Activated CD8-positive, alpha-beta memory T cell treated with anti-CD3 and anti-CD28 coated beads for 24 hours (primary cell): ENCODE results near the gene DAAM1.

Experiments
- DNase-seq: peaks from one replicate; pipeline ENCODE4 v3.0.0-alpha.2; 2020

Gene DAAM1

GRCh38 chr14:59320361-59320760 is 131.9 kb downstream of the DAAM1 start:
- DNase-seq, result no peak

DNA sequence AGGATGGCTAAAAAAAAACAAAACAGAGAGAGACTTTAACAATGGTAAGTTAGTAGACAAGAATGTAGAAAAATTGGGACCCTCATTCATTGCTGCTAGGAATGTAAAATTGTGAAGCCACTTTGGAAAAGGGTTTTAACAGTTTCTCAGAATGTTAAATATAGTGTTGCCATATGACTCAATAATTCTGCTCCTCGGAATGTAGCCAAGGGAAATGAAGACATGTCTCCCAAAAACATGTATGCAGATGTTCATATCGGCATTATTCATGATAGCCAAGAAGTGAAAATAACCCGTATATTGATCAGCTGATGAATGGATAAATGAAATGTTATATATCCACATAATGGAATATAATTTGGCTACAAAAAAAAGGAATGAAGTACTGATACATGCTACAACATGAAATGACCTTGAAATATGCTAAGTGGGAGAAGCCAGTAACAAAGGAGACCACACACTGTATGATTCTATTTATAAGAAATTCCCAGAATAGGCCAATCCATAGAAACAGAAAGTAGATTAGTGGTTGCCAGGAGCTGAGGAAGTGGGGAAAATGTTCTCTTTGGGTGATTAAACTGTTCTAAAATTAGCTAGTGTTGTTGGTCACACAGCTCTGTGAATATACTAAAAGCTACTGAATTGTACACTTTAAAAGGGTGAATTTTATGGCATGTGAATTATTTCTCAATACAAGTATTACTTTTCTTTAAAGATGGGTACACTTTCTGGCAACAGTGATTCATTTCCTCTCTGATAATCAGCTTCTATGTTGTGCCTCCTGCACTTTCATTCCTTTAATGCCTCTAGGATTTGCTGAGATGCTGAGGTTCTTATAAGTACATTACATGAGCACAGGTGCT is 132.5 kb downstream of the DAAM1 start:
- DNase-seq, result no peak

DNA sequence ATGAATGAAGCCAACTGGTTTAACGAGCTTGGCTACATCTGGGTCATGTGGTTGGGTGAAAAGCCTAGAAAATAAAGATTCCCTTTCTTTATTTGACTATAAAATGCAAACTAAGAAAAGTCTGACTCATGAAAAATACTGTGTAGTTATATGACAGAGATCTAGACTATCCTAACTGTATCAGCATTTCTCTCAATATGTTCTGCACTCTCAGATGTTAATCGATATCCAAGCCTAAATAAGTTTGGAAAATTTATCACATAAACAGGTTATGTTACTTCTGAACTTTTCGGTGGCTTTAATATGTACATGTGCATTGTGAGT is 133.1 kb downstream of the DAAM1 start:
- no peak for DNase-seq

- DNase-seq, result no peak
Measured at GRCh38 chr14:59325906-59326305, 137.4 kb downstream of the DAAM1 start.

DNA sequence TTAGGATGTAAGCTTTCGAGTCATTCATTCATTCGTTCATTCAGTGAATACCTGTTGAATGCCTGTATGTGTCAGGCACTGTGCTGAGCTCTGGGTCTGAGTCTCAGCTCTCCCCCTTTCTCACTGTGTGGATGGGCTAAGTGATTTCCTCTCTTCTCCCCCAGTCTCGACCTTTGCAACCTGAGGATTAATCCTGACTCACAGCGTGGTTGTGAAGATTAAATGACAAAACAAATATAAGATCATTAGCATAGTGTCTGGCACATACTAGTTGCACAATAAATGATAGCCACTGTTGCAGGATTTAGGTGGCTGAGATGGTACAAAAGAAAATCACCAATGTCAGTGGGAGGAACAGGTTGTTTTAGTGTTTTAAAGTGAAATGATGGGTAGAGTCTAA is 140.0 kb downstream of the DAAM1 start:
- DNase-seq, result no peak

DNA sequence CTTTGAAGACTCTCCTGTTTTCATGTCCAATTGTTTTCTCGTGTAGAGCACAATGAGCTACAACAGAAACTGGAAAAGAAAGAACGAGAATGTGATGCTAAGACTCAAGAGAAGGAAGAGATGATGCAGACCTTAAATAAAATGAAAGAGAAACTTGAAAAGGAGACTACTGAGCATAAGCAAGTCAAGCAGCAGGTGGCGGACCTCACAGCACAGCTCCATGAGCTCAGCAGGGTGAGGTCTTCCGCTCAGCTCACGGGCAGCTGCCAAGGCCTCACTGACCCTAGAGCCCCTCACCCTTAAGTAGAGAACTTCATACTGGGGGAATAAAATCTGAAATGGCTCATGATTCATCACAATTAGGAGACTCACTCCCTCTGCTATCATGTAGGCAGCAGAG is 142.0 kb downstream of the DAAM1 start:
- no peak for DNase-seq

DNA sequence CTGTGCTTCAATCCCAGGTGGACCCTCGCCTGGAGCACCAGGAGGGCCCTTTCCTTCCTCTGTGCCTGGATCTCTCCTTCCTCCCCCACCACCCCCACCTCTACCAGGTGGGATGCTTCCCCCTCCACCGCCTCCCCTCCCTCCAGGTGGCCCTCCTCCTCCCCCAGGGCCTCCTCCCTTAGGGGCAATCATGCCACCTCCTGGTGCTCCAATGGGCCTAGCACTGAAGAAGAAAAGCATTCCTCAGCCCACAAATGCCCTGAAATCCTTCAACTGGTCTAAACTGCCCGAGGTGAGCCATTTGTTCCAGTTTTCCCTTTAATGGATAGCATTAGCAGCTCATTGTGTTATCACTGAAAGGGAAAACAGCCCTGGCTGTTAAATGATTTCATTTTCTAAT is 142.8 kb downstream of the DAAM1 start:
- DNase-seq, result no peak

DNA sequence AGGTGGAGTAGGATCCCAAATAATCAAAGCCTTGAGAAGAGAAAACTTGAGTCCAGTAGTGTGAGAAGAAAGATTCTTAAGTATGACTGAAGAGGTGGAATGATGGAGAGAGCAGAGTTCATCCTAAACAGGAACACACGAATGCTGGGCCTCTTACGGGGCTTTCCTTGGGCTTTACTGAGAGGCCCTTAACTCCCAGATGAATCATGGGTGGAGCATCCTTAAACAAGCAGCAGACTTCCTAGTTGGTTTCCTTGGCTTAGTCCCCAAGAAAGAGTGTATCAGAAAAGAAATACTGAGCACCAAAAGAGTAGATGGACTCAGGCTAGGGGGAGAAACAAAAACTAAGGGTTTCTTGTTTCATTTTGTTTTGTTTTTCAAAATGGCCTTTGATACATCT is 144.3 kb downstream of the DAAM1 start:
- DNase-seq, result no peak

DNA sequence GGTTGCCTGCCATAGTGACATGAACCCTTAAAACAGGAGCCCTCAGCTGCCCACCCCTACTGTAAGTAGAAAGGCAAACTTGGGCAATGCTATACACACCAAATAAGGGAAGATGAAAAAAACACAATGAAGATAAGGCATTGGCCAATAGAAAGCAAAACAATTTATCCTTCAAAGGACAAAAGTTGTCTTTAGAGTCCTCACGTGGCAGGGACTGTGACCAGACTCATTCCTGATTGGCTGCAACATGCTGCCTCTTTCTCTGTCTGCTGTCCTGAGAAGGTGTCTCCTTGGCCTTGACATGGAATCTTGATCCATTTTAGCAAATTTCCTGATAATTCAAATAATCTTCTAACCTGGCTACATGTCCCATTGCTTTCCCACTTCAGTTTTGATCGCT is 144.8 kb downstream of the DAAM1 start:
- DNase-seq, result no peak

DNA sequence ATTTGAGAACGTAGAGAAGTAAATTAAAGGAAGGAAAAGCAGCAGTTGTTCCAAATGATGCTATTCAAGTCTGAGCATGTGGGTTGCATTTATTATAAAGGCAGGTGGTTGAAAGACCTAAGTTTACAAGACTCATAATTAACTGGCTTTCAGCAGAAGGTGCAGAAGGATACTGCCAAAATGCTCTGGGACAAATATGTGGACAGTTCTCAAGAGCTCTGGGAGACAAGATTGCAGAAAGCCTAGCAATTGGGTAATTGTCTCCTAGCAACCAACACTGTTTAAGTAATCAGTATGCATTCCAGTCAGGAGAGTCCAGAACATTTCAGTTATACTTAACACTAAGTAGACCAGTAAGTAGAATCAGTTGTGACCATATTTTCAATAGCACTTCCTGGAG is 145.2 kb downstream of the DAAM1 start:
- DNase-seq, result no peak

DNA sequence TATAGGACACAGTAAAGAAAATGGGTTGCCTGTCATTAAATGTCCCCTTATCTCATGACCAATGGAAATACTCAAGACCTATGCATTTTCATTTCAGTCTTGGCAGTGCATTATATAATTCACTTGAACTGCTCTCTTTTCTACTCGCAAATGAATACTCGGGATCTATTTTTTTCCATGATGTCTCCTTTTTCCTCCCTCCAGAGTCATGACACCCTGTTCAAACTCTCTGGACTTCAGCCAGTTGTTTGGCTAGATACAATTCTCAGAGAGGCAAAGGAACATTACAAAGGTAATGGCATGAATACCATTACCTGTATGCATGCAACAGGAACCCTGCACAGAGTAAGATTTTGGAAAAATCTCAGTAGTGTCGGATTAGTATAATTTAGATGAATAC is 145.8 kb downstream of the DAAM1 start:
- DNase-seq, result no peak

- no peak for DNase-seq
Measured at GRCh38 chr14:59336098-59336497, 147.6 kb downstream of the DAAM1 start.

DNA sequence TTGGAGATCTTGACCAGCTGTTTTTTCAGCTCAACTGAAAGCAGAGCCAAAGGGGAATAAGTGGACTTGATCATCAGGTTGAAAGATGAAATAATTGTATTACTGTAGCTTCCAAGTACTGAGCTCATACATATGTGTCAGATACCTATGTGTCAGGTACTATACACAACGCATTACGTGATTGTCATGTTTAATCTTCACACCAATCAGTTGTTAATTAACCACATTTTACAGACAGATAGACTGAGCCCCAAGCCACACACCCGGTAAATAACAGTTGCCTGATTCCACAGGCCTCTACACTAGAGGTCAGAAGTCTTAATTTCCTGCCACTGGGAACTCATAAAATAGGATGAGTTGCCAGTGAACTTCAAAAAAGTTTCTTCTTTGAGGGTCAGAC is 148.2 kb downstream of the DAAM1 start:
- DNase-seq, result no peak

DNA sequence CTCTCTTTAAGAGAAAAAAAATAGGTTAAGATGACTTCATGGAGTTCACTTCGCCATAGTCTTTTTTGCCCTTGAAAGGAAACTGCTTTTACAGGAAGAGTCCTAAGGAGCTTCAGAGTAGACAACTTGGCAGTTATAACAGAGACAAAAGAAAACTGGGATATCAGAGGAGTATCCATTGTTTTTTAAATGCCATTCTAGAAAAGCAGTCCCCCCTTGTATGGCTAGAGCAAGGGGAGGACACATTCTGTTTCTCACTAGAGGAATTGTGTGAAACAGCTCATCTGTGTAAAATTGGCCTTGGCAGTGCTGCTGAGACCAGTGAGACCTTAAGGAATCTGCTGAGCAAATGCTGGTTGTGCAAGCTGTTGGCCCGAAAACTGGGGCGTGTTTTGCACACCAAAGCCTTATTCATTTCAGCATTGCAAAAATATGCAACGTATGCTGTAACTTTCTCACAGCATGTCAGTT is 148.7 kb downstream of the DAAM1 start:
- DNase-seq, result no peak

DNA sequence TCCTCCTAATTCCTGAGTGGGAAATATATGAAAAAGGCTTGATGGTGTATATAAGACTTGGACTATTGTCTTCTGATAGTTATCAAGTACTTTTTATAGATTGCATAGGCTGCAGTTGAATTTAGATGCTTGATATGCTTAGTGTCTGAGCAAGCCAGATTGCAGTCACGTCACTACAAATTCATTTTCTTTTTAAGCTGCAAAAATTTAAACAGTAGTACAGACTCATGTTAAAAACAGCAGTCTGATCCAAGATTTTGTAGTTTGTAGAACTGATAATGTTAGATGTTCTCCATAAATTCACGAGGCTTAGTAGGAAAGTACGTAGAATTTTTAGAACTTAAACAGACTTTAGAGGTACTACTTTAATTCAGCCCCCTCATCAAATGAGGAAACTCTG is 150.3 kb downstream of the DAAM1 start:
- no peak for DNase-seq

DNA sequence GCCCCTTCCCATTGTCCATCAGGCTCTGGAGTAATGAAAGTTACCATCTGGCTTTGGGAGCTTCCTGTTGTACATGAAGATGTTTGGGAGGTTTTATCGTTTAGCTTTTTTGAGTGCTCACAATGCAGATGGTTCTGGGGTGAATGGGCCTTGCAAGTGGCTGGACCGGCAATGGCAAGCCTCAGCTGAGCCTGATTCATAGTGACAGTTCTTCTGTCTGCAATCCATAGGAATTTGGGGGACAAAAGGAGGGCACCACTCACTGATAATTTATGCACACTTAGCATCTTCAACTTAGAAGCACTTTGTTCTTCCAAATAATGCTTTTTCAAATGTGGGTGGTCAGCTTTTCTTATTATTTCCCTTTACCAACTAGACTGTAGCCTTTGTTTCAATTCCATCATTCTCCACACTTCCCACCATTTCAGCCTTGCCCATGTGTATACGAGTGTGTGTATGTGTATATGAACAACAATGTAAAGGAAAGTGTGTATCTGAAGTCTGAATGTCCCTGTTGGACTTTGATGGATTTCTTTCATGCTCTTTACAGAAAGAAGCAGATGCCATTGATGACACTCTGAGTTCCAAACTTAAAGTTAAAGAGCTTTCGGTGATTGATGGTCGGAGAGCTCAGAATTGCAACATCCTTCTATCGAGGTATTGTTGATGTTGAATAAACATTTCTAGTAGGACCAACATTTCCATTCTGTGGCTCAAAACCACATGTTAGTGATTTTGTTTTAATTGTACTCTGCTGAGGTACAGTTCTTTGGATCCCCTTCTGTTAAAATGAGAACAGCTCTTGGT is 151.3 kb downstream of the DAAM1 start:
- no peak for DNase-seq

DNA sequence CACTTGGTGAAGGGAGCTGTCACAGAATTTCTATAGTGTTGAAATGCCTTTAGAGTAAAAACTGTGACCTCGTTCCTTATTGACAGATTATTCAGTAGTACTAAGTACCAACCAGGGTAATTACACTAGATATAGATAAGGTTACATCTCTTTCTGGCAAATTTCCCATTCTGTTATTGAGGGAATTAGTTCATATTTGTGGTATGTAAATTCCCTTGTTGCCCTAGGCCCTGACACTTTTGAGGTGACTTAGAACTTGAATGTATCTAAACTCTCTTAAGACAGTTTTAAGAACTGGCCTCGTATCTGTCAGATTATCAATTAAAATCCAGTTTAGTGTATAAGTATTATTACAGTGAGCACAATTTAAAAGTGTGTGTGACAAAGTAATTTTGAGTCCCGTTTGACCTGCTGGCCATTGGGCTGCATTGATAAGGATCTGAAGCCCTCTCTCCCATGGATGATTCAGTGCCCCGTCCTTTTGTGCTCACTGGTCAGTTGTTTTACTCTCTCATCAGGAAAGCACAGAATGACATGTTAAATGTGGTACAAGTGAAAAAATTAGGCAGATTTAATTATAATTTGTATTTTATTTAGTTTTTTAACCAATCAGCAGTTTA is 153.5 kb downstream of the DAAM1 start:
- no peak for DNase-seq

DNA sequence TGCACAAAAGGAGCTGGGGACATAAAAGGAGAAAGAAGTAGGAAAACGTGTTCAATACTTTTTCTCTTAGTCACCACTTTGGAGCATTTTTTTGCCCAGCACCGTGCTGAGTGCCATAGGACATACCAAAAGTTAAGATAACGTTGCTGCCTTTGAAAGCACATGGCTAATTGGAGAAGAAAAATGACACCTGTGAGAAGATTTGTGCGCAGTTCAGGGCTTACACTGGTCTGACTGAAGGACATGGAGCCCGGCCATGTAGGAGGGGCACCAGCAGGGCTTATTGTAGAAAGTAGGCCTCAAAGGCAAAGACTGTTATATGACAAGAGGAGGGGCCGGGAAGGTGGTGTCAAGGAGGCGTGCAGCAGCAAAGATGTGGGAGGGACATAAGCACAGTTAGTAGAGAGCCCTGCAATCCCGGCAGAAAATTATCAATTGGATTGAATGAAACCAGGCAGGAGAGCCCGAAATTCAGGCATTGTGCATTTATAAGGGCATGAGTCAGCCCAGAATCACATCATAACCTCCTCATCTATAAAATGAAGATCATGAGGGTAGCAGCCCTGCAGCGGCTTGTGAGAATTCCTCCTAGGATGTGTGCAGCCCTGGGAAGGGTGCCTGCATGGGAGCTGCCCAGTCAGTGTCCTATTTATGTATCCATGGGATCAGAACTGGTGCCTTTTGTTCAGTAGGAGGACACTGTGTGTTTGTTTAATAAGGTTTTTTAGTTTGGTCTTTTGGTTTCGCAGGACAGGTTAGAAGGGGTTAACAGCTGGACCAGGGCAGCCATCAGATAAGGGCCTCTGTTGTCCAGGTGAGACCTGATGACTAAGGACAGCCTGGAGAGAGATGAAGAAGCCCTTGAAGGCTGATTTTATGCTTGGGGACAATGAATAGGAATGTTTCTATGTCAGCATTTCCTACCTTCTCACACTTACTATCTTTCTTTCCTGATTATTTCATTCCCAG is 154.3 kb downstream of the DAAM1 start:
- DNase-seq, result no peak

DNA sequence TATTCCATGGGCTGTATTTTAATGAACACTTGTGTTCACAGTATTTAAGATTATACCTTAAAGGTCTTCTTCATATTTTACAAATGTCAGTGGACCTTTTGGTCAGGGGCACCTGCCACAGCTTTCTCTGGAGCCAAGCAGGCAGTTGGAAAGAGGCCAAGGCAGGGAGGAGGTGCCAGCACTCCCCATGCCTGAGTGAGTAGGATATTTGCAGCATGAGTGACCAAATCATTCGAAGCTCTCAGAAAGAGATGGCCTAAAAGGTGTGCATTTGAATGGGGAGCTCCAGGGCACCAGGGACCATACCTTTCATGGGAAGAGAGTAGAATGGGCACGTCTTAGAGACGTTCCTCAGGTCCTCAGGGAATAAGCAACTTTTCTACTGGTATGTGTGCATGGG is 155.1 kb downstream of the DAAM1 start:
- no peak for DNase-seq

- DNase-seq, result no peak
Measured at GRCh38 chr14:59344016-59344415, 155.5 kb downstream of the DAAM1 start.

GRCh38 chr14:59344691-59345455 is 156.4 kb downstream of the DAAM1 start:
- no peak for DNase-seq

DNA sequence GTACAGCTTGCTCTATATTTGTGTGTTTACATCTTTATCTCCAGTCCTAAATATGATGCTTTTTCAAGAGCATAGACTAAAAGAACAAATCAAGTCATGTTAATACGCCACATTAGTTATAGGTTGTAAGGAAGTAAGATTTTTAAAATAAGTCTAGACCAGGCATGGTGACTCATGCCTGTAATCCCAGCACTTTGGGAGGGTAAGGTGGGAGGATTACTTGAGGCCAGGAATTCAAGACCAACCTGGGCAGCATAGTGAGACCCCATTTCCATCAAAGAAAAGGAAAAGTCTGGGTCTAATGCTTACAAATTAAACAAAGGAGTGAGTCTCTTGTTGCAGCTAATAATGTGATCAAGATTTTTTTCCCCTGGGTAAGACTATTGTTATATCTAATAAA is 157.9 kb downstream of the DAAM1 start:
- DNase-seq, result no peak
